ENCODE data around the gene MPI. TPM values are rescaled to one million over a fixed set of nuclear protein-coding genes. Genes with fewer than 3 reads are reported as not detected.
"Not testable (repeated sequence)": the region's sequence is repeated elsewhere in the genome, so short reads cannot be mapped to it uniquely, and the experiment has no call there.

The MPI gene
- total and polyA plus RNA-seq, 10 of the 15 experiments (the other 5 are each of a cell fraction or from before 2014, with no cell fraction given), result 35.6 to 93.9 (median 44.1) TPM

DNA sequence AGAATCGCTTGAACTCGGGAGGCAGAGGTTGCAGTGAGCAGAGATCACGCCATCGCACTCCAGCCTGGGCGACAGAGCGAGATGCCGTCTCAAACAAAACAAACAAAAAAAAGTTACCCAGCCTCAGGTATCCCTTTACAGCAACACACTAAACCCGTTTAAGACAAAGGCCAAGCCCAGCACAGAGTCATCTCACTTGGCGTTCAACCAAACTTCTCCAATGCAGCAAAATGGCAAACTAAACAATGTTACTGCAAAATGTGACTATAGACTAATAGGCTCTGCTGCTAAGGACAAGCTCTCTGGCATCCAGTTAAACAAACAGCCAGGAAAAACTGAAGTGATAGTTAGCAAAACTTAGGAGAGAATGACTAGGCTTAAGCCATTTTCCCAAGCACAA lies 23.2 kb downstream of the MPI start:
- Histone ChIP-seq H3K27me3 (replicated peaks in 1 of 2; ENCODE audit: control insufficient read depth in 2 of 2, insufficient read depth in 2 of 2, low read length in 1 of 2) (no peaks in the 10 kb centered on the region), H2AFZ (ENCODE audit: control insufficient read depth, low read depth, low read length) (no peak overlapping the region), H3K36me3 (ENCODE audit: control insufficient read depth in 2 of 2, insufficient read depth in 2 of 2, low read length in 1 of 2) (peaks cover 3 to 27% of the 10 kb centered on the region in 2 experiments), H3K4me2 (ENCODE audit: control insufficient read depth, insufficient read depth) (no peak overlapping the region), H3K4me3 (no peak overlapping the region), H3K79me2 (ENCODE audit: control insufficient read depth, insufficient read depth, low read length) (no peaks in the 10 kb centered on the region), H3K9me3 (replicated peaks; ENCODE audit: control insufficient read depth, insufficient read depth, low read length) (no peaks in the 10 kb centered on the region), H3K4me1 (ENCODE audit: control insufficient read depth, insufficient read depth, low read length) (no peaks in the 10 kb centered on the region), H3K27ac (ENCODE audit: control insufficient read depth, insufficient read depth) (no peak overlapping the region), H4K20me1 (ENCODE audit: control insufficient read depth, insufficient read depth) (no peaks in the 10 kb centered on the region), H3K9ac (ENCODE audit: control insufficient read depth, insufficient read depth, low read length) (no peak overlapping the region)
- RAD21 ChIA-PET (ENCODE audit: unreplicated experiment), result no interaction called here
- no peak for FAIRE-seq
- intact Hi-C loops (cut with micrococcal nuclease; ENCODE audit: unreplicated experiment), result no loop called here
- in situ Hi-C loops (cut with MboI), result no loop called here
- POLR2A ChIA-PET, result interaction anchor here (1.1 kb wide), 1 partner anchor 12 kb away, joined by 3 read pairs; no protein-coding TSS in a partner anchor
- WGBS (ENCODE audit: insufficient coverage, insufficient replicate concordance, low lambda C conversion rate, missing lambda C conversion rate), result 99% methylated on average over 8 of the region's 9 CpGs
- no TSS peak for BruUV-seq (replicated peaks)
- CTCF ChIA-PET, result interaction anchor here (2.4 kb wide), 1 partner anchor 12 kb away, joined by 13 read pairs; no protein-coding TSS in a partner anchor
- ATAC-seq, result no peak
- TF ChIP-seq FOXK2 (IDR thresholded peaks at IDR 0.05), result no peak
- no peak for TF ChIP-seq PAX8 (IDR thresholded peaks at IDR 0.05)
- TF ChIP-seq ZZZ3 (IDR thresholded peaks at IDR 0.05; ENCODE audit: control insufficient read depth, insufficient read length, low read depth), result no peak
- TF ChIP-seq, protein P1, sequence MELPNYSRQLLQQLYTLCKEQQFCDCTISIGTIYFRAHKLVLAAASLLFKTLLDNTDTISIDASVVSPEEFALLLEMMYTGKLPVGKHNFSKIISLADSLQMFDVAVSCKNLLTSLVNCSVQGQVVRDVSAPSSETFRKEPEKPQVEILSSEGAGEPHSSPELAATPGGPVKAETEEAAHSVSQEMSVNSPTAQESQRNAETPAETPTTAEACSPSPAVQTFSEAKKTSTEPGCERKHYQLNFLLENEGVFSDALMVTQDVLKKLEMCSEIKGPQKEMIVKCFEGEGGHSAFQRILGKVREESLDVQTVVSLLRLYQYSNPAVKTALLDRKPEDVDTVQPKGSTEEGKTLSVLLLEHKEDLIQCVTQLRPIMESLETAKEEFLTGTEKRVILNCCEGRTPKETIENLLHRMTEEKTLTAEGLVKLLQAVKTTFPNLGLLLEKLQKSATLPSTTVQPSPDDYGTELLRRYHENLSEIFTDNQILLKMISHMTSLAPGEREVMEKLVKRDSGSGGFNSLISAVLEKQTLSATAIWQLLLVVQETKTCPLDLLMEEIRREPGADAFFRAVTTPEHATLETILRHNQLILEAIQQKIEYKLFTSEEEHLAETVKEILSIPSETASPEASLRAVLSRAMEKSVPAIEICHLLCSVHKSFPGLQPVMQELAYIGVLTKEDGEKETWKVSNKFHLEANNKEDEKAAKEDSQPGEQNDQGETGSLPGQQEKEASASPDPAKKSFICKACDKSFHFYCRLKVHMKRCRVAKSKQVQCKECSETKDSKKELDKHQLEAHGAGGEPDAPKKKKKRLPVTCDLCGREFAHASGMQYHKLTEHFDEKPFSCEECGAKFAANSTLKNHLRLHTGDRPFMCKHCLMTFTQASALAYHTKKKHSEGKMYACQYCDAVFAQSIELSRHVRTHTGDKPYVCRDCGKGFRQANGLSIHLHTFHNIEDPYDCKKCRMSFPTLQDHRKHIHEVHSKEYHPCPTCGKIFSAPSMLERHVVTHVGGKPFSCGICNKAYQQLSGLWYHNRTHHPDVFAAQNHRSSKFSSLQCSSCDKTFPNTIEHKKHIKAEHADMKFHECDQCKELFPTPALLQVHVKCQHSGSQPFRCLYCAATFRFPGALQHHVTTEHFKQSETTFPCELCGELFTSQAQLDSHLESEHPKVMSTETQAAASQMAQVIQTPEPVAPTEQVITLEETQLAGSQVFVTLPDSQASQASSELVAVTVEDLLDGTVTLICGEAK (IDR thresholded peaks at IDR 0.05; ENCODE audit: borderline replicate concordance), result no peak
- SMC1A ChIA-PET (ENCODE audit: uncharacterized antibody, unreplicated experiment), result interaction anchor here (0.6 to 2.5 kb wide), 3 partner anchors 9 to 648 kb away, joined by 4 to 9 read pairs (median 5); no protein-coding TSS in a partner anchor
- no peak for DNase-seq (ENCODE audit: low read depth, low spot score)

GRCh38 chr15:74913799-74914198 lies 24.0 kb downstream of the MPI start:
- FAIRE-seq, result not testable (repeated sequence)
- WGBS (ENCODE audit: insufficient coverage, insufficient replicate concordance, low lambda C conversion rate, missing lambda C conversion rate), result 93% methylated on average over 8 of the region's 8 CpGs

More at GRCh38 chr15:74913799-74914198, 24.0 kb downstream of the MPI start:
- in situ Hi-C loops (cut with MboI); H3K9ac ChIP-seq (ENCODE audit: control insufficient read depth, insufficient read depth, low read length); H3K27me3 ChIP-seq (replicated peaks in 1 of 2; ENCODE audit: control insufficient read depth in 2 of 2, insufficient read depth in 2 of 2, low read length in 1 of 2); H3K9me3 ChIP-seq (replicated peaks; ENCODE audit: control insufficient read depth, insufficient read depth, low read length); H4K20me1 ChIP-seq (ENCODE audit: control insufficient read depth, insufficient read depth); RAD21 ChIA-PET (ENCODE audit: unreplicated experiment); H3K4me1 ChIP-seq (ENCODE audit: control insufficient read depth, insufficient read depth, low read length); ATAC-seq; H3K4me2 ChIP-seq (ENCODE audit: control insufficient read depth, insufficient read depth); intact Hi-C loops (cut with micrococcal nuclease; ENCODE audit: unreplicated experiment); DNase-seq (ENCODE audit: low read depth, low spot score); BruUV-seq (replicated peaks); H3K4me3 ChIP-seq; H3K27ac ChIP-seq (ENCODE audit: control insufficient read depth, insufficient read depth); H3K79me2 ChIP-seq (ENCODE audit: control insufficient read depth, insufficient read depth, low read length); H2AFZ ChIP-seq (ENCODE audit: control insufficient read depth, low read depth, low read length): not testable (repeated sequence)
- POLR2A ChIA-PET, result interaction anchor here (1.1 kb wide), 1 partner anchor 13 kb away, joined by 3 read pairs; no protein-coding TSS in a partner anchor
- SMC1A ChIA-PET (ENCODE audit: uncharacterized antibody, unreplicated experiment), result interaction anchor here (0.6 to 2.5 kb wide), 3 partner anchors 8 to 648 kb away, joined by 4 to 9 read pairs (median 5); no protein-coding TSS in a partner anchor
- peaks cover 3 to 30% of the 10 kb centered on the region in 2 experiments for H3K36me3 ChIP-seq (ENCODE audit: control insufficient read depth in 2 of 2, insufficient read depth in 2 of 2, low read length in 1 of 2)
- CTCF ChIA-PET, result interaction anchor here (1.0 to 2.4 kb wide), 2 partner anchors 12 to 74 kb away, joined by 3 to 13 read pairs; no protein-coding TSS in a partner anchor

Data from GM12878 (cell line).